Progenitor cell of endocrine pancreas (in vitro differentiated cells): ENCODE measurements around the gene SCFD2. TPM values are rescaled to one million over a fixed set of nuclear protein-coding genes. Genes with fewer than 3 reads are reported as not detected.
A peak's percentile ranks its signal among the peaks of the same experiment; 100 is the strongest.
"Not testable (repeated sequence)": the region's sequence is repeated elsewhere in the genome, so short reads cannot be mapped to it uniquely, and the experiment has no call there.

Experiments used
- DNase-seq: peaks from one replicate; pipeline ENCODE4 v3.0.0; 2021; ENCODE audit warnings: low spot score; ENCODE audit not compliant: unreplicated experiment
- H3K27ac Mint-ChIP-seq: 2 replicates; pipeline ENCODE4 v1.8.0; 2021; ENCODE audit warnings: mild to moderate bottlenecking, moderate library complexity, mixed read lengths
- H3K27me3 Mint-ChIP-seq: 2 replicates; pipeline ENCODE4 v1.8.0; 2021; ENCODE audit warnings: mixed read lengths
- H3K36me3 Mint-ChIP-seq: 2 replicates; pipeline ENCODE4 v1.8.0; 2022; ENCODE audit warnings: mixed read lengths; ENCODE audit not compliant: insufficient read depth
- H3K4me1 Mint-ChIP-seq: 2 replicates; pipeline ENCODE4 v1.8.0; 2021; ENCODE audit warnings: low read depth, mixed read lengths
- H3K4me3 Mint-ChIP-seq: 2 replicates; pipeline ENCODE4 v1.8.0; 2021; ENCODE audit warnings: low read depth, mild to moderate bottlenecking, moderate library complexity, mixed read lengths
- H3K9me3 Mint-ChIP-seq: 2 replicates; pipeline ENCODE4 v1.8.0; 2021; ENCODE audit warnings: low read depth, mixed read lengths
- CTCF ChIP-seq: fragments of 200-600 bp; sonication (generic); IDR thresholded peaks from one replicate; pipeline ENCODE4 v1.5.0; 2021; ENCODE audit warnings: antibody characterized with exemption, mild to moderate bottlenecking; ENCODE audit not compliant: unreplicated experiment
- total RNA-seq: library from RNA; stranded (reverse); gene quantifications from 2 replicates; pipeline ENCODE4 v1.2.1, GENCODE V29; 2021

SCFD2 gene
- total RNA-seq, 1 donor from 2014 or later, result 12.5 TPM

GRCh38 chr4:52836120-52836519 is 529.7 kb downstream of the SCFD2 start:
- DNase-seq, result no peak
- Mint-ChIP-seq H3K4me1 (peaks cover 17% of the 10 kb centered on the region), H3K27ac (no peak overlapping the region), H3K27me3 (peaks cover 5% of the 10 kb centered on the region), H3K4me3 (no peak overlapping the region), H3K9me3 (no peaks in the 10 kb centered on the region), H3K36me3 (no peaks in the 10 kb centered on the region)
- no peak for TF ChIP-seq CTCF

- not testable (repeated sequence) for H3K4me1 Mint-ChIP-seq, H3K27ac Mint-ChIP-seq, H3K36me3 Mint-ChIP-seq, DNase-seq, H3K27me3 Mint-ChIP-seq, H3K4me3 Mint-ChIP-seq, H3K9me3 Mint-ChIP-seq
These were observed 531.0 kb downstream of the SCFD2 start for GRCh38 chr4:52834641-52835456.

GRCh38 chr4:52833941-52834525 is 531.8 kb downstream of the SCFD2 start:
- DNase-seq, result no peak
- Mint-ChIP-seq H3K27me3 (peaks cover 9% of the 10 kb centered on the region), H3K4me1 (peaks cover 10% of the 10 kb centered on the region), H3K36me3 (no peaks in the 10 kb centered on the region), H3K27ac (no peak overlapping the region), H3K4me3 (no peak overlapping the region), H3K9me3 (no peaks in the 10 kb centered on the region)
- no peak for TF ChIP-seq CTCF

GRCh38 chr4:52825460-52826090 is 540.3 kb downstream of the SCFD2 start:
- Mint-ChIP-seq H3K36me3 (no peaks in the 10 kb centered on the region), H3K27ac (peak overlapping the region; percentile 92), H3K4me3 (no peak overlapping the region), H3K4me1 (peaks cover 16% of the 10 kb centered on the region), H3K9me3 (no peaks in the 10 kb centered on the region), H3K27me3 (peaks cover 3% of the 10 kb centered on the region)
- no peak for TF ChIP-seq CTCF
- DNase-seq, result no peak

GRCh38 chr4:52824603-52825459 is 541.0 kb downstream of the SCFD2 start:
- DNase-seq, result no peak
- no peaks in the 10 kb centered on the region for H3K9me3 Mint-ChIP-seq
- H3K36me3 Mint-ChIP-seq, result no peaks in the 10 kb centered on the region
- H3K27ac Mint-ChIP-seq, result peak overlapping the region; percentile 92
- TF ChIP-seq CTCF, result no peak
- H3K27me3 Mint-ChIP-seq, result peaks cover 1% of the 10 kb centered on the region
- no peak overlapping the region for H3K4me3 Mint-ChIP-seq
- H3K4me1 Mint-ChIP-seq, result peaks cover 16% of the 10 kb centered on the region
